HUES48 (cell line): ENCODE measurements around the gene PEX16.

Experiments used
- H3K27ac ChIP-seq: one replicate; pipeline ENCODE4 v1.7.0; 2013; ENCODE audit warnings: low read depth, low read length, inconsistent platforms
- H3K27me3 ChIP-seq: 2 replicates; pipeline ENCODE4 v1.6.1; 2013; ENCODE audit warnings: mild to moderate bottlenecking, low read length; ENCODE audit not compliant: control insufficient read depth, insufficient read depth
- H3K36me3 ChIP-seq: 2 replicates; pipeline ENCODE4 v1.6.1; 2013; ENCODE audit warnings: low read length; ENCODE audit not compliant: control insufficient read depth, insufficient read depth
- H3K4me1 ChIP-seq: 2 replicates; pipeline ENCODE4 v1.6.1; 2013; ENCODE audit warnings: mild to moderate bottlenecking, low read length; ENCODE audit not compliant: control insufficient read depth, insufficient read depth
- H3K4me3 ChIP-seq: 2 replicates; pipeline ENCODE4 v1.5.1; 2013; ENCODE audit warnings: mild to moderate bottlenecking, low read depth, low read length
- H3K9ac ChIP-seq: 2 replicates; pipeline ENCODE4 v1.6.1; 2013; ENCODE audit warnings: mild to moderate bottlenecking, low read depth, low read length, moderate library complexity
- H3K9me3 ChIP-seq: 2 replicates; pipeline ENCODE4 v1.6.1; 2013; ENCODE audit warnings: low read length; ENCODE audit not compliant: control insufficient read depth, insufficient read depth

Gene PEX16

GRCh38 chr11:45860764-45861510, 56.7 kb downstream of the PEX16 start:
- H3K9ac ChIP-seq = no peak overlapping the region
- H3K9me3 ChIP-seq = no peaks in the 10 kb centered on the region
- peaks cover 14% of the 10 kb centered on the region; the same call in 1 of the 2 replicates for H3K4me1 ChIP-seq
- no peaks in the 10 kb centered on the region for H3K27me3 ChIP-seq
- H3K36me3 ChIP-seq = peaks cover 64% of the 10 kb centered on the region
- H3K4me3 ChIP-seq = no peak overlapping the region
- H3K27ac ChIP-seq = no peak overlapping the region

- Histone ChIP-seq H3K9me3 (no peaks in the 10 kb centered on the region), H3K4me1 (peaks cover 19% of the 10 kb centered on the region), H3K27ac (no peak overlapping the region), H3K9ac (no peak overlapping the region), H3K4me3 (no peak overlapping the region), H3K27me3 (no peaks in the 10 kb centered on the region), H3K36me3 (peaks cover 61% of the 10 kb centered on the region)
Measured at GRCh38 chr11:45860348-45860747, 57.3 kb downstream of the PEX16 start.
